ENCODE data around the gene LGALS3BP. TPM values are rescaled to one million over a fixed set of nuclear protein-coding genes. Genes with fewer than 3 reads are reported as not detected.

LGALS3BP gene
- total RNA-seq, 6 donors from 2014 or later: 257 to 1,111 (median 533) TPM

DNA sequence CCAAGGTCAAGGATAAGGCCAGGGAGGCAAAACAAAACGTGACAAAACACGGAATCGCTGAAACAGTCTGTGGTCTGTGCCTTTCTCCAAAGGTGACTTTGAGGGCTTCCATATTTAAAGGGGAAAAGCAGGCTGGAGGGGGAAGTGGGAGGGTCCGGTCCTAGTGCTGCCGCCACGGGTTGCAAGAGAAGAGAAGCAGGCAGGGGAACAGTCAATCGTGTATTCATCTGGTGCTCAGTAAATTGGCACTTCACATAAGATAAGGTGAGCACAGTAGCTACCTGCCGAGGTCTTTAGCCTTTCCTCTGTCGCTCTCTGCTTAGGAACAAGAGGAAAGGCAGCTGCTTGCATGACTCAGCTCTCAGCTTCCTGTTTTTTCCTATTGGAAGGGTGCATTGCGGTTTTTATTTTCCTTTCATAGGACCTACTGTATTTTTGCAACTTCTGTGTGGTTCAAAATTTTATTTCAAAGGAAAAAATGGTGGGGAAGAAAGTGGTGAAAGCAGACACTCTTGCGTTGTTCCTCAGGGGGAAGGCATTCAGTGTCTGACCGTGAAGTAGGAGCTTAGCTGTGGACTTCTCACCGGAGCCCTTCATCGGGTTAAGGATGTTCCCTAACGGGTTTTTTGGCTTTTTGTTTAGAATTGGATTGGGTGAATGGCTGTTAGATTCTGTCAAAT lies 7.1 kb upstream of the LGALS3BP start:
- no peak for TF ChIP-seq POLR2A (IDR thresholded peaks at IDR 0.05)
- TF ChIP-seq EP300 (IDR thresholded peaks at IDR 0.05): peak in 1 of 4 donors; percentile 3
- ATAC-seq (ENCODE audit: low FRiP score in 2 of 2): peak; percentile 64 to 82
- Histone ChIP-seq H3K9me3 (no peaks in the 10 kb centered on the region), H3K36me3 (peaks cover 4 to 20% (median 15%) of the 10 kb centered on the region in 4 donors), H3K4me1 (peaks cover 18 to 30% (median 27%) of the 10 kb centered on the region in 4 donors), H3K4me3 (peak overlapping the region; percentile 18 to 40 (median 30)), H3K27me3 (no peaks in the 10 kb centered on the region), H3K27ac (peak overlapping the region; percentile 77 to 87 (median 84))
- 2 to 4% methylated on average over 15 of the region's 15 CpGs for WGBS, 2 donors
- DNase-seq: peak in 1 of 2 donors; percentile 79

DNA sequence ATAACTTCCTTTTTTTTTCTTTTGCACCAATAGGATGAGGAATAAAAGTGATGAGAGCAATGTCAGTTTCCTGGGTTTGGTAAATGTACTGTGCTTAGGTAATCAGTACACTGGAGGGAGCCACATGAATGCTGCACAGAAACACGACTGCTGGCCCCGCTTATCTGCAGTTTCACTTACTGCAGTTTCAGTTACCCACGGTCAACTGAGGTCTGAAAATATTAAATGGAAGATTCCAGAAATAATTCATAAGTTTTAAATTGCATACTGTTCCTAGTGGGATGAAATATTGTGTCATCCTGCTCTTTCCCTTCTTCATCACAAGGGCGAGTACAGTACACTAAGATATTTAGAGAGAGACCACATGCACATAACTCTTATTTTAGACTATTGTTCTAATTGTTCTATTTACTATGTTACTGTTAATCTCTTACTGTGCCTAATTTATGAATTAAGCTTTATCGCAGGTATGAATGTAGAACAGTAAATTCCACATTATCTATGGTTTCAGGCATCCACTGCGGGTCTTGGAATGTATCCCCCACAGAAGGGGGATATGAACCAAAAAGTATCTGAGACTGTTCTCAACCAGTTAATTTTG lies 6.4 kb upstream of the LGALS3BP start:
- ATAC-seq (ENCODE audit: low FRiP score in 2 of 2): peak in 1 of 2 donors; percentile 85
- peak overlapping the region; percentile 77 to 87 (median 84) for H3K27ac ChIP-seq

DNA sequence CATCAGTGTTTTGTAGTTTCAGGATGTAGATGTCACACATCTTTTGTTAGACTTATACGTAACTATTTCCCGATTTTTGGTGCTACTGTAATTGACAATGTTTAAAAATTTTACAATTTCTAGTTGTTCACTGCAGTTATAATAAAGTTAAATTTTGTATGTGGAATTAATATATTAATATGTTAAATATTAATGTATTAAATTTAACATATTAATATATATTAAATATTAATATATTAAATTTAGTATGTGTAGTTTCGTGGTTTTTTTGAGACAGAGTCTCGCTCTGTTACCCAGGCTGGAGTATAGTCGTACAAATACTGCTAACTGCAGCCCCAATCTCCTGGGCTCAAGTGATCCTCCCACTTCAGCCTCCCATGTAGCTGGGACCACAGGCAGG lies 5.7 kb upstream of the LGALS3BP start:
- Histone ChIP-seq H3K4me3 (no peak overlapping the region), H3K27me3 (no peaks in the 10 kb centered on the region), H3K4me1 (peaks cover 18 to 31% (median 27%) of the 10 kb centered on the region in 4 donors), H3K27ac (peak overlapping the region in 3 of 4 donors; percentile 77 to 85 (median 82)), H3K9me3 (no peaks in the 10 kb centered on the region), H3K36me3 (peaks cover 0 to 6% (median 2%) of the 10 kb centered on the region in 4 donors)
- WGBS, 2 donors: 87 to 95% methylated on average over 5 of the region's 5 CpGs
- ATAC-seq (ENCODE audit: low FRiP score in 2 of 2): no peak
- TF ChIP-seq POLR2A (IDR thresholded peaks at IDR 0.05): no peak
- TF ChIP-seq, protein P1, sequence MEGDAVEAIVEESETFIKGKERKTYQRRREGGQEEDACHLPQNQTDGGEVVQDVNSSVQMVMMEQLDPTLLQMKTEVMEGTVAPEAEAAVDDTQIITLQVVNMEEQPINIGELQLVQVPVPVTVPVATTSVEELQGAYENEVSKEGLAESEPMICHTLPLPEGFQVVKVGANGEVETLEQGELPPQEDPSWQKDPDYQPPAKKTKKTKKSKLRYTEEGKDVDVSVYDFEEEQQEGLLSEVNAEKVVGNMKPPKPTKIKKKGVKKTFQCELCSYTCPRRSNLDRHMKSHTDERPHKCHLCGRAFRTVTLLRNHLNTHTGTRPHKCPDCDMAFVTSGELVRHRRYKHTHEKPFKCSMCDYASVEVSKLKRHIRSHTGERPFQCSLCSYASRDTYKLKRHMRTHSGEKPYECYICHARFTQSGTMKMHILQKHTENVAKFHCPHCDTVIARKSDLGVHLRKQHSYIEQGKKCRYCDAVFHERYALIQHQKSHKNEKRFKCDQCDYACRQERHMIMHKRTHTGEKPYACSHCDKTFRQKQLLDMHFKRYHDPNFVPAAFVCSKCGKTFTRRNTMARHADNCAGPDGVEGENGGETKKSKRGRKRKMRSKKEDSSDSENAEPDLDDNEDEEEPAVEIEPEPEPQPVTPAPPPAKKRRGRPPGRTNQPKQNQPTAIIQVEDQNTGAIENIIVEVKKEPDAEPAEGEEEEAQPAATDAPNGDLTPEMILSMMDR (IDR thresholded peaks at IDR 0.05): no peak
- no peak for TF ChIP-seq POLR2AphosphoS5 (IDR thresholded peaks at IDR 0.05)
- DNase-seq: no peak

More for the DNA sequence above, 6.4 kb upstream of the LGALS3BP start:
- 18 to 22% methylated on average over 6 of the region's 6 CpGs for WGBS, 2 donors
- Histone ChIP-seq H3K27me3 (no peaks in the 10 kb centered on the region), H3K4me3 (peak overlapping the region in 3 of 4 donors; percentile 27 to 40 (median 34)), H3K9me3 (no peaks in the 10 kb centered on the region), H3K36me3 (peaks cover 4 to 14% (median 9%) of the 10 kb centered on the region in 4 donors), H3K4me1 (peaks cover 18 to 30% (median 27%) of the 10 kb centered on the region in 4 donors)
- peak in 1 of 4 donors; percentile 19 for TF ChIP-seq POLR2A (IDR thresholded peaks at IDR 0.05)
- no peak for TF ChIP-seq EP300 (IDR thresholded peaks at IDR 0.05)
- TF ChIP-seq POLR2AphosphoS5 (IDR thresholded peaks at IDR 0.05): no peak
- TF ChIP-seq, protein P1 (IDR thresholded peaks at IDR 0.05): peak in 4 of 6 experiments; percentile 9 to 45 (median 32)
- DNase-seq: peak in 1 of 2 donors; percentile 73

DNA sequence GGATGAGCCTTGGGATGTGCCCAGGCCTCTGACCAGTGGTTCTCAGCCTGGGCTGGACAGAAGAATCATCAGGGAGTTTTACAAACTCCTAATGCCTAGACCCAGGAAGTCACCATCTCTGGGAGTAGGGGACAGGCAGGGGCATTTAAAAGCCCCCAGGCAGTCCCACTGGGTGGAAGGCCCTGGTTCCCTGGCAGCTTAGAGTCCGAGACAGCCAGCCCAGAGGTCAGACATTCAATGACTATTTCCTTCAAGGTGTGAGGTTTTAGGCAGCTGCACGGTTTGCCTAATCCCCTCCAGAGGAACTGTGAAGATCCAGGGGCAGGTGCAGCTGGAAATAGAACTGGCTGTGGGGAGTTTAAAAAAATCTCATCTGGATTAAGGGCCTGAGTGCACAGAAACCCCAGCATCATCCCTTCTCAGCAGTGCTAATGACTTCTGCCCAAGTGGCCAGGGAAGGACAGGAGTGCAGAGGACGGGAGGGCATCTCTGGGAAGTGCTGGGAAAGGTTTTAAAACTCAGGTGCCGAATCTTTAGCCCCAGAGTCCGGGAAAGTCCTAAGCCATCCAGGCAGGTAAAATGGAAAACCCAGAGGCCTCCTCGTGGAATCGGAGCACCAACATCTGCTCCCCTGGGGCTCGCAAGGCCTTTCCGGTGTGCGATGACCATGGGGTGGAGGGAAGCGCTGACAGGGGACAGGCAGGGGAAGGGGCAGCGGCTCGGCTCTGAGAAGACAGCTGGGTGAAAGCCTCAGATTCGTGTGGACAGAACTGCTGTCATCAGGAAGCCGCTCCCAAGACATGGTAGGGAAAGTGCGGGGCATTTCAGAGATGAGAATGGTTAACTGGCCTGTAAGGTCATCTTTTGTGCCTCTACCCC lies 1.5 kb upstream of the LGALS3BP start:
- ATAC-seq (ENCODE audit: low FRiP score in 2 of 2) (no peak), DNase-seq (no peak)
- Histone ChIP-seq H3K36me3 (no peaks in the 10 kb centered on the region), H3K4me3 (no peak overlapping the region), H3K27me3 (no peaks in the 10 kb centered on the region), H3K27ac (peak overlapping the region in 3 of 4 donors; percentile 72 to 84 (median 72)), H3K9me3 (no peaks in the 10 kb centered on the region), H3K4me1 (peaks cover 34 to 46% (median 45%) of the 10 kb centered on the region in 4 donors)
- no peak for TF ChIP-seq POLR2A (IDR thresholded peaks at IDR 0.05)
- TF ChIP-seq, protein P1 (IDR thresholded peaks at IDR 0.05): no peak
- TF ChIP-seq POLR2AphosphoS5 (IDR thresholded peaks at IDR 0.05): no peak
- TF ChIP-seq EP300 (IDR thresholded peaks at IDR 0.05): no peak
- WGBS, 2 donors: 84 to 90% methylated on average over 16 of the region's 16 CpGs

DNA sequence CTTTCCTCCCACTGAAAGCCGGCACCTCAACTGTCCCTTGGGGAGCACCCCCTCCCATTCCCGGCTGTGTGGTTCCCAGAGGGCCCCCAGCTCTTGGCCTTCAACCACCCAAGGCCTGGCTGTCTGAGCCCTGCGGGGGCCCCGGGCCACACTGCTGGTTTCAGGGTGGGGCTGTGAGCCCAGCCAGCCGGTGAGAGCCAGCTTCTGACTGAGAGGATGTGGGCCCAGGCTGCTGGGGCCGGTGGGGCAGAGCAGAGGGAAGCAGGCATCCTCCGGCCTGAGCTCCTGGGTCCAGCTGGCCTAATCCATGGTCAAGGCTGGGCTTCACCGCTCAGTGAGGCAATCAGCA lies 875 bp upstream of the LGALS3BP start:
- Histone ChIP-seq H3K27me3 (no peaks in the 10 kb centered on the region), H3K27ac (peak overlapping the region; percentile 68 to 84 (median 72)), H3K36me3 (no peaks in the 10 kb centered on the region), H3K4me3 (no peak overlapping the region), H3K4me1 (peaks cover 34 to 47% (median 45%) of the 10 kb centered on the region in 4 donors), H3K9me3 (no peaks in the 10 kb centered on the region)
- no peak for DNase-seq
- no peak for TF ChIP-seq POLR2AphosphoS5 (IDR thresholded peaks at IDR 0.05)
- no peak for TF ChIP-seq EP300 (IDR thresholded peaks at IDR 0.05)
- TF ChIP-seq, protein P1 (IDR thresholded peaks at IDR 0.05): no peak
- ATAC-seq (ENCODE audit: low FRiP score in 2 of 2): no peak
- WGBS, 2 donors: 88 to 91% methylated on average over 4 to 8 of the region's 8 CpGs
